ENCODE measurements around the gene IQSEC2. TPM values are rescaled to one million over a fixed set of nuclear protein-coding genes. Genes with fewer than 3 reads are reported as not detected.

The IQSEC2 gene
- 13.4 and 16.9 TPM in 2 replicates for total RNA-seq (2014; rRNA removed; shearing (Covaris generic))

DNA sequence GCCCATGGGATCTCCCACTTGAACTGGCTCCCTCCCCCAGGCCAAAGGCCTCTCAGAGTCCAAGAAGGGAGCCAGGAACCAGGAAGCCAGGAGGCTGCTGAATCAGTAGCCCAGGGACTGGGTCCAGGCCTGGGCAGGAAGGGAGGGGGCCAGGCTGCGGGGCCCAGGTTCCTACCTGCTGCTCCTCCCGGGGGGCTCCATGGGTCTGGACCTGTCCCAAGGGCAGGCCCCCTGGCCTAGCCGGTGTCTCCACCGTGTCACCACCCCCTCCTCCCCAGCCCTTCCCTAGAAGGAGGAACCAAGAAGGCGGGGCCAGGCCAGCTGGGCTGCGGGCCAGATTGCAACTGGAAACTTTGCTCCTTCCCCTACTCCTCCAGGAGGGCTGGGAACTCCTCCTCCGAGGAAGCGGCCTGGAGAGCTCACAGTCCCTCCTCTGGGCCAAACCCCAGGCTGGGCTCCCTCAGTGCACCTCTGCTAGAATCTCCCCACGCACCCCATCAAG, at the start of gene IQSEC2:
IQSEC2 (minus strand) TSS at position 264 of the 502 bp plus-strand sequence.
- Histone ChIP-seq H3K27me3 (ENCODE audit: control insufficient read depth, insufficient read depth, low read length) (no peaks in the 10 kb centered on the region), H3K4me3 (ENCODE audit: insufficient read depth, low read depth, low read length) (no peak within 1 kb of the TSS; the same call in 1 of the 2 replicates), H3K36me3 (replicated peaks; ENCODE audit: control insufficient read depth, insufficient read depth, low read length) (no peaks in the 10 kb centered on the region)
- peak; percentile 88 for DNase-seq

DNA sequence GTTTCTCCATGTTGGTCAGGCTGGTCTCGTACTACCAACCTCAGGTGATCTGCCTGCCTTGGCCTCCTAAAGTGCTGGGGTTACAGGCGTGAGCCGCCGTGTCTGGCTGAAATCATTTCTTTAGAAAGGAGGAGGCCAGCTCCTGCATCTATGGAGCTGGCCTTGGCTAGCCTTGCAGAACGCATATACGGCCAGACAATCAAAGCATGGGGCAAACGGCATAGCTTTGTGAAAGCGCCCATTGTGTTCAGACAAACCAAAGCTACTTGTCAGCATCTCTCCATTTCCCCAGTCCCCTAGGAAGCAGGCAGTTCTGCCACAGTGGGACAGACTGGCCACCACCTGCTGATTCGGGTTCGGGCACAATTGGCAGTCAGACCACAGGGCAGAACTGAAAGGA, 48.9 kb upstream of the IQSEC2 start:
- no peaks in the 10 kb centered on the region for H3K36me3 ChIP-seq (replicated peaks; ENCODE audit: control insufficient read depth, insufficient read depth, low read length)
- no peak overlapping the region for H3K4me3 ChIP-seq (ENCODE audit: insufficient read depth, low read depth, low read length)
- DNase-seq = no peak
- H3K27me3 ChIP-seq (ENCODE audit: control insufficient read depth, insufficient read depth, low read length) = no peaks in the 10 kb centered on the region

DNA sequence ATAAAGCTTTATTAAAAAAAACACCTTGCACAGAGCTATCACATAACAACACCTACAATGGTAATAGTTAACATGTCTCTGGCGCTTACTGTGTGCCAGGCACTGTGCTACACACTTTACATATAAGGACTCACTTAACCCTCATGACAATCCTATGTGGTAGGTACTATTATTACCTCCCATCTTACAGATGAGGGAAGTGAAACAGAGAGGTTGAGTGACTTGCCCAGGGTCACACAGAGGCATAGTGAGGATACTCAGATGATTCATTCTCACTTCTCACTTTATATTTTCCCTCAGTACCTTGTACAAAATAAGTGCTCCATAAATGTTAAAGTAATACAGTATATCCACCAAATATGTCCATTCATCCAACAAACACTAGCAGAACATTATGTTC, 43.4 kb upstream of the IQSEC2 start:
- no peak for DNase-seq
- H3K27me3 ChIP-seq (ENCODE audit: control insufficient read depth, insufficient read depth, low read length) = peaks cover 11% of the 10 kb centered on the region
- H3K36me3 ChIP-seq (replicated peaks; ENCODE audit: control insufficient read depth, insufficient read depth, low read length) = no peaks in the 10 kb centered on the region
- H3K4me3 ChIP-seq (ENCODE audit: insufficient read depth, low read depth, low read length) = no peak overlapping the region

DNA sequence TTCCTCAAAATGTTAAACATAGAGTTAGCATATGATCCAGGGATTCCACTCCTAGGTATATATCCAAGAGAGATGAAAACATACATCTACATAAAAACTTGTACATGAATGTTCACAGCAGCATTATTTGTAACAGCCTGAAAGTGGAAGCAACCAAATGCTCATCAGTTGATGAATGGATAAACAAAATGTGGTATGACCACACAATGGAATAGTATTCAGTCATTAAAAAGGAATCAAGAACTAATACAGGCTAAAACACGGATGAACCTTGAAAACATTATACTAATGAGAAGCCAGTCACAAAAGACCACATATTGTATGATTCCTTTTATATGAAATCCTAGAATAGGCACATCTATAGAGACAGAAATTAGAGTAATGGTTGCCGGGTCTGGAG, 42.7 kb upstream of the IQSEC2 start:
- Histone ChIP-seq H3K27me3 (ENCODE audit: control insufficient read depth, insufficient read depth, low read length) (peaks cover 11% of the 10 kb centered on the region), H3K4me3 (ENCODE audit: insufficient read depth, low read depth, low read length) (no peak overlapping the region), H3K36me3 (replicated peaks; ENCODE audit: control insufficient read depth, insufficient read depth, low read length) (no peaks in the 10 kb centered on the region)
- DNase-seq = no peak

DNA sequence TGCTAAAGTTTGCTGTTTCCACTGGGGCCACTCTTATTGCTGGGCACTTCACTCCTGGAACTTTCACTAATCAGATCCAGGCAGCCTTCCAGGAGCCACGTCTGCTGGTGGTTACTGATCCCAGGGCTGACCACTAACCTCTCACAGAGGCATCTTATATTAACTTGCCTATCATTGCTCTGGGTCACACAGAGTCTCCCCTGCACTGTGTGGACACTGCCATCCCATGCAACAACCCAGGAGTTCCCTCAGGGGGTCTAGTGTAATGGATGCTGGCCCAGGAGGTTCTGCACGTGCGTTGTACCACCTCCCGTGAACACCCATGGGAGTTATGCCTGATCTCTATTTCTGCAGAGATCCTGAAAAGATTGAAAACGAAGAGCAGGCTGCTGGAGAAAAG, 41.8 kb upstream of the IQSEC2 start:
- Histone ChIP-seq H3K27me3 (ENCODE audit: control insufficient read depth, insufficient read depth, low read length) (peaks cover 11% of the 10 kb centered on the region), H3K36me3 (replicated peaks; ENCODE audit: control insufficient read depth, insufficient read depth, low read length) (no peaks in the 10 kb centered on the region), H3K4me3 (ENCODE audit: insufficient read depth, low read depth, low read length) (no peak overlapping the region)
- DNase-seq = no peak

DNA sequence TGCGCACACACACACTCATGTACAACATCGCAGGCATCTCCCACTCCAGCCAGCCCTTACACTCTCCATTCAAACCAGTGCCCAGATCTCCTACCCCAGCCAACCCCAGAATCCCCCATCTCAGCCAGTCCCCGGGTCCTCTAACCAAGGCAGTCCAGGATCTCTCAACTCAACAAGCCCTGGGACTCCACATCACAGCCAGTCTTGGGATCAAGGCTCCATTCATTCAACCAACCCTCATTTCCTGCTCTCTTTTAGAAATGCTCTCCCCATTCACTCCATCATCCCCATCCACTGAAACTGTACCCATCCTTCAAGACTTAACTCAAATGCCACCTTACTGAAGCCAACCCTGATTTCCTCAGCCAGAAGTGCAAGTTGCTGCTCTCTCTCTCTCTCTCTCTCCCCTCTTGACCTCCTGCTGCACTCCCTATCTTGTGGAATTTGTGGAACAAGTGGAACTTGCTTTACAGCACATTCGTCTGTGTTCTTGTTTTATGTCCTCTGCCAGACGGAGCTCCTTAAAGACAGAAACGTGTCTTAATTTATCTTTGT, 40.6 kb upstream of the IQSEC2 start:
- peaks cover 11% of the 10 kb centered on the region for H3K27me3 ChIP-seq (ENCODE audit: control insufficient read depth, insufficient read depth, low read length)
- H3K4me3 ChIP-seq (ENCODE audit: insufficient read depth, low read depth, low read length) = peak overlapping the region; percentile 71
- no peaks in the 10 kb centered on the region for H3K36me3 ChIP-seq (replicated peaks; ENCODE audit: control insufficient read depth, insufficient read depth, low read length)
- peak; percentile 37 for DNase-seq

DNA sequence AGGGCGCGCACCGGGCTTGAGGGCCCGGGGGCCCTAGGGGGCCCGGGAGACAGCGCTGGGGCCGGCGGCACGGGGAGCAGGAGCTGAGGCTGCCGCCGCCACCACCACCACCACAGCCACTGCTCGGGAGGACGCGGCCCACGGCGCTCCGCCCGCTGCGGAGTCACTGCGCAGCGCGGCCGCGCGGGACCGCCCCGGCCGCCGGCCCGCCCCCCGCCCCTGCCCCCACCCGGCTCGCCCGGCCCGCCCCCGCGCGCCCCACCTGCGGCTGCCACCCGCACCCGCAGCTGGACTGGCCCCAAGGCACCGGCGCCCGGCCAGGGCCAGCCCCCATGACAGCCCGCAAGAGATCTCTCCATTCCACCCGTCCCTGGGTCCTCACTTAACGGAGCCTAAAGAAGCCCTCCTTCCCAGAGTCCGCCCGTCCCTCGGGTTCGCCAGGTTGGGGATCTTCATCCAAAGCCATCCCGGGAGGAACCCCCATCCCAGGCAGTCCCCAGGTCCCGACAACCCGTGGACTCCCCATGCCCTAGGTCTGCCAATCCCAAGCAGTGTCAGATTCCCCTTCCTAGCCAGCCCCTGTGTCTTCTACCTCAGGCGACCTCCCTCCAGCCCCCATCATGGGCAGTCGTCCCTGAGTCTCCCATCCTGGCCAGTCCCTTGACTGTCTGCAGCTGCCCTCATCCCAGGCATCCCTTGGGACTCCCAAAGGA, 40.0 kb upstream of the IQSEC2 start:
- no peaks in the 10 kb centered on the region for H3K36me3 ChIP-seq (replicated peaks; ENCODE audit: control insufficient read depth, insufficient read depth, low read length)
- H3K4me3 ChIP-seq (ENCODE audit: insufficient read depth, low read depth, low read length) = peak overlapping the region; percentile 71
- DNase-seq = peak; percentile 80
- peaks cover 11% of the 10 kb centered on the region for H3K27me3 ChIP-seq (ENCODE audit: control insufficient read depth, insufficient read depth, low read length)

DNA sequence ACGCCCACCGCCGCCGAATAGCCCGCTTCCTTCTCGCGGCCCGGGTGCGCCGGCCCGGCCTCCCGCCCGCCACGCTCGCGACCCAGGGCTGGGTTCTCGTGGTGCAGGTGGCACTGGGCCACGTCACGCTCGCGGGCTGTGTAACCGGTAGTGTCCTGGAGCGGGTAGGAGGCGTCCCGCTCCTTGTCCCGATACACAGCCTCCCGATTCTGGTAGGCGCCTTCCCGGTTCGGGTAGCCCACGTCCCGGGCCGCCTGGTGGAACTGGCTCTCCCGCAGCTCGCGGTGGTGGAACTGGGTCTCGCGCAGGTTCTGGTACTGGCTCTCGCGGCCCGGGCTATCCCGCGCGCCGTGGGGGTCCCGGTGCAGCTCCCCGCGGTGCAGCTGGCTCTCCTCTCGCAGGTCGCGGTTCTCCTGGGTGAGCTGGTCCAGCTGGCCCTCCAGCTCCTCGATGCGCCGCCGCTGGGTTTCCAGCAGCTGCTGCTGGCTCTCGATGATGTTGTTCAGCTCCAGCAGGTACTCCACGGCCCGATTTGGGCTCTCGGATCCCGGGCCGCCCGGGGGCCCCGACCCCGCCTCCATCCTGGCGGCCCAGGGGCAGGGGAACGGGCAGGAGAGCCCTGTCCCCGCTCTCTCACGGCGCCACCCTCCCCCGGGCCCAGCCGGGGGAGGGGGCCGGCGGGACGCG, 39.3 kb upstream of the IQSEC2 start:
- Histone ChIP-seq H3K4me3 (ENCODE audit: insufficient read depth, low read depth, low read length) (peak overlapping the region; percentile 71), H3K27me3 (ENCODE audit: control insufficient read depth, insufficient read depth, low read length) (peaks cover 11% of the 10 kb centered on the region), H3K36me3 (replicated peaks; ENCODE audit: control insufficient read depth, insufficient read depth, low read length) (no peaks in the 10 kb centered on the region)
- DNase-seq = peak; percentile 87

DNA sequence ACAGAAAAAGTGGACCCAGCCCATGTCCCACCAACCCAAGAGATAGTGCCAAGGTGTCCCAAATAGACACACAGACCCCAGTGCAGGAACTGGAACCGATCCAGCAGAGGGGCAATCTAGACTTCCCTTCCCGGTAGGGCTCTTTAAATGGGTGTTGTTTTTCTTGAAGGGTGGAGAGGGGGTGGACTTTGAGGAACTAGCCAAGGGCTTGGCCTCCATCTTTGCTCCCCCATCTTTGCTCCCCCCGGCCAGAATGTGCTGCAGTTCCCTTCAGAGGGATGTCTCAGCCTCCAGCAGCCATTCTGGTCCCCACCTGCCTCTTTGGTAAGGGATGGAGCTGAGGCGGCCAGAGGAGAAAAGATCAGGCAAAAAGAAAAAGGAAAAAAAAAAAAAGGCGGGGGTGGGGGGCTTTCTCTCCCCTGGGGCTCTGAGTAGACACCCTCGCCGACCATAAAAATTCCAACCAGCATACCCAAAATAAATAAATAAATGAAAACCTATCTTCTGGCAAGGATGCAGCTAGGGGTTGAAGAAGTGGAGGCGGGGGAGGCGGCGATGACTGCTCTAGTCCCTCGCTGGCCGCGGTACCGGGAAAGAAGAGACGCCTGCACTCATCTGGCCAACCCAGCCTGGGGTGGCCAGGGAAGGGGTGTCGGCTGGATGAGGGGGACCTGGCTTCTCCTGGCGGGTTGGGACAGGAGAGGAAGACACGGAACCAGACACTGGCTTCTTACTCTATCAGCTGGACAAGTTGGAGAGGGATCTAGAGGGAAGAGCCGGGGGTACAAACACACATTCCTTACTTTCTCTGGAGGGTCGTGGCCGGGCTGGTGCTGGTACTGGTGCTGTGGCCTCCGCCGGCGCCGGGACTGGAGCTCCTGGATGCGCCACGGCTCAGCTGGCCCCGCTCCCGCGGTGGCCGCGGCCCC, 38.5 kb upstream of the IQSEC2 start:
- Histone ChIP-seq H3K4me3 (ENCODE audit: insufficient read depth, low read depth, low read length) (peak overlapping the region; percentile 71), H3K27me3 (ENCODE audit: control insufficient read depth, insufficient read depth, low read length) (peaks cover 11% of the 10 kb centered on the region), H3K36me3 (replicated peaks; ENCODE audit: control insufficient read depth, insufficient read depth, low read length) (peaks cover 2% of the 10 kb centered on the region; the same call in 1 of the 2 replicates)
- peak; percentile 70 for DNase-seq

DNA sequence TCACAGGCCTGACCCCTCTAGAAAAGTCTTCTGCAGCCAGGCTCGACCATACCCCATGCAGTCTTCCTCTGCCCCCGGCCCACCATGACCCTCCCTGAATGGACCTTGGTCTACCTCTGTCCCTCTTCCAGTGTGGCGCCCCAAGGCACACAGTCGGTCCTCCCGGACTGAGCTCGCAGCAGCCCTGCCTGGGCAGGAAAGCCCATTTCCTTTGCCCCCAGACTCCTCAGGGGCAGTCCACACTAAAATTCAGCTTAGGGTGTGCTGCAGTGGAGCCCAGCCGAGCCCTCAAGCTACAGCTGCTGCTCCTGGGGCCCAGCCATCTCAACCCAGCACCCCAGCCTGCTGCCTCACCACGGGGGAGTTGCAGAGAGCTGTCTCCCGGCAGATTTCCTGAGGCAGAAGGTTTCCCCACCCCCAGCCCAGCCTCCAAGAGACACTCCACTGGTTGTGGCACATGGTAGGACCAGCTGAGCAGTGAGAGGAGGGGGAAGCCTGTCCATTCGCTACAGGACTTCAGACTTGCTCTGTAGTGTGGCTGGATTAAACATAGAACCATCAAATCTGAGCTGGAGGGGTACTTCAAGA, 37.5 kb upstream of the IQSEC2 start:
- Histone ChIP-seq H3K36me3 (replicated peaks; ENCODE audit: control insufficient read depth, insufficient read depth, low read length) (peaks cover 2% of the 10 kb centered on the region; the same call in 1 of the 2 replicates), H3K4me3 (ENCODE audit: insufficient read depth, low read depth, low read length) (peak overlapping the region; percentile 71), H3K27me3 (ENCODE audit: control insufficient read depth, insufficient read depth, low read length) (peaks cover 11% of the 10 kb centered on the region)
- DNase-seq = peak; percentile 67

DNA sequence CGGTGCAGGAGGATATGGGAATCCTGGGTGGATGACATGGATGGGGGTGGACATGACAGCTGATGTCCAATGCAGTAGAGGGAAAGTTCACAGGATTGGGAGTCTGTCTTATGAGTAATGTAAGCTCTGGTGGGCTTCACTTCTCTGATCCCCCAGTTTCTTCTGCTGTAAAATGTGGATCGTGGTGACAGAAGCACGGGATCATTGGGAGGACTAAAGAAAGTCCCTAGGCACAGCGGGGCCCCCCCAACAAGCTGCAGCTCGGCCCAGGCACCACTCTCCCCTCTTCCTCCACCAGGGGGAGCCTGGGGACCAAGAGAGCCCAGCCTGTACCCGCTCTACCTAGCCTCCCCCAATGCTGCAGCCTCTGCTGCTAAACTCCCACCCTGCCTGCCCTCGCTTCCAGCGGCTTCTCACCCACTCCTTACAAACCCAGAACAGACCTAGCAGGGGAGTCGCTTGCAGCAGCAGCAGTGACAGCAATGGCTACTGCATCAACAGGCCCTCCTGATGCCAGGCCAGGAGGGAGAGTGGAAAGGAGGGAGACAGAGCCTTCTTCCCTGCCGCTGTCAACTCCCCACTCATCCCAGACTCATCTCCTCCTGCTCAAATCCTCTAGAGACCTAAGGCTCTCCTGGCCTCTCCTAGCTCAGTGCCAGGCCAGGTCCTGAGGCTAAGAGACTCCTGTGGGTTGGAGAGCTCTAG, 36.1 kb upstream of the IQSEC2 start:
- peaks cover 11% of the 10 kb centered on the region for H3K27me3 ChIP-seq (ENCODE audit: control insufficient read depth, insufficient read depth, low read length)

DNA sequence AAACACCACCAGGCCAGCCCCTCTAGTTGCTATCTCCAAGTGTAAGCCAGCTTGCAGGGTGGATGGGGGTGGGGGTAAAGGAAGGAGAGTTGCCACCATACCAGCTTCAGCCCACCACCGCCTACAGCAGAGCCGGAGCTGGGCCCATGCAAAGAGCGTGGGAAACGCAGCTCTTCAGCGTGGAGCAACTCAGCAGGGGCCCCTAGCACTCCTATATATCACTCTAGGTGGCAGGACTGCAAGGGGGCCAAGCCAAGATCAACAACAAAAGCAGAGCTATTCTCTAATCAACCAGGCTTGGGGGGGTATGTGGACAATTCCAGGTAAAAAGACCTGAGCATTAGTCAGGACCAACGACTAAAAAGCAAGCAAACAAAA, 35.5 kb upstream of the IQSEC2 start:
- Histone ChIP-seq H3K36me3 (replicated peaks; ENCODE audit: control insufficient read depth, insufficient read depth, low read length) (peaks cover 2% of the 10 kb centered on the region; the same call in 1 of the 2 replicates), H3K4me3 (ENCODE audit: insufficient read depth, low read depth, low read length) (no peak overlapping the region), H3K27me3 (ENCODE audit: control insufficient read depth, insufficient read depth, low read length) (peaks cover 11% of the 10 kb centered on the region)
- no peak for DNase-seq

More for the DNA sequence above, 36.1 kb upstream of the IQSEC2 start:
- DNase-seq = peak; percentile 91
- Histone ChIP-seq H3K4me3 (ENCODE audit: insufficient read depth, low read depth, low read length) (peak overlapping the region; percentile 12; the same call in 1 of the 2 replicates), H3K36me3 (replicated peaks; ENCODE audit: control insufficient read depth, insufficient read depth, low read length) (peaks cover 2% of the 10 kb centered on the region; the same call in 1 of the 2 replicates)

DNA sequence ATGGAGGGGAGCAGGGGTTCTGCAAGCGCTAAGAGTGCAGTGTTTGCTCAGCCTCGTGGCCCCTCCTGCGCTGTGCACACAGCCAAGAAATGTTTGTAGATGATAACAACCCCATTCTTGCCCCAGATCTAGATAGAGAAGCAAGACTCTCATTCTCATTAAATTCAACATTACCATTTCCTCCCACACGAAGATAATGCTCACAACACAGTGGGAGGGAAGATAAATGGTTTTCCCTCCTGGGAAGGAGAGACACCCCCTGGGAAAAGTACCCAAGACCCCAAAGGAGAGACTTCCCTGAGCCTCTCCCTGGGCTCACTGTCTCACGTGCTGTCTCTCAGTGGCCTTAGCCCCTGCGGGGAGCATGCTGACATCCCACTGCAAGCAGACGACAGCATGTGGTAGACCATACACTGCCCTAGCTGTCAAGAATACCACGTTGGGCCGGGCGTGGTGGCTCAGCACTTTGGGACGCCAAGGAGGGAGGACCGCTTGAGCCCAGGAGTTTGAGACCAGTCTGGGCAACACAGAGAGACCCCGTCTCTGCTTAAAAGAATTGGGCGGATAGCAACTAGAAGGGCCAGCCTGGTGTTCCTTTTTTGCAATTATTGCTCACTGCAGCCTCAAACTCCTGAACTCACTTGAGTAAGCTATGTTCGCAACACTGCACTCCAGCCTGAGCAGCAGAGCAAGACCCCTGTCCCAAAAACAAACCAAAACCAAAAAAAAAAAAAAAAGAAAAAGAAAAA, 34.9 kb upstream of the IQSEC2 start:
- DNase-seq = no peak
- peaks cover 8% of the 10 kb centered on the region for H3K27me3 ChIP-seq (ENCODE audit: control insufficient read depth, insufficient read depth, low read length)
- peaks cover 2% of the 10 kb centered on the region; the same call in 1 of the 2 replicates for H3K36me3 ChIP-seq (replicated peaks; ENCODE audit: control insufficient read depth, insufficient read depth, low read length)
- H3K4me3 ChIP-seq (ENCODE audit: insufficient read depth, low read depth, low read length) = no peak overlapping the region
